Measurements from ENCODE around the gene GFAP. TPM values are rescaled to one million over a fixed set of nuclear protein-coding genes. Genes with fewer than 3 reads are reported as not detected.

GFAP gene
- total RNA-seq, 2 donors from 2014 or later: 0.62 TPM; not detected in 1

DNA sequence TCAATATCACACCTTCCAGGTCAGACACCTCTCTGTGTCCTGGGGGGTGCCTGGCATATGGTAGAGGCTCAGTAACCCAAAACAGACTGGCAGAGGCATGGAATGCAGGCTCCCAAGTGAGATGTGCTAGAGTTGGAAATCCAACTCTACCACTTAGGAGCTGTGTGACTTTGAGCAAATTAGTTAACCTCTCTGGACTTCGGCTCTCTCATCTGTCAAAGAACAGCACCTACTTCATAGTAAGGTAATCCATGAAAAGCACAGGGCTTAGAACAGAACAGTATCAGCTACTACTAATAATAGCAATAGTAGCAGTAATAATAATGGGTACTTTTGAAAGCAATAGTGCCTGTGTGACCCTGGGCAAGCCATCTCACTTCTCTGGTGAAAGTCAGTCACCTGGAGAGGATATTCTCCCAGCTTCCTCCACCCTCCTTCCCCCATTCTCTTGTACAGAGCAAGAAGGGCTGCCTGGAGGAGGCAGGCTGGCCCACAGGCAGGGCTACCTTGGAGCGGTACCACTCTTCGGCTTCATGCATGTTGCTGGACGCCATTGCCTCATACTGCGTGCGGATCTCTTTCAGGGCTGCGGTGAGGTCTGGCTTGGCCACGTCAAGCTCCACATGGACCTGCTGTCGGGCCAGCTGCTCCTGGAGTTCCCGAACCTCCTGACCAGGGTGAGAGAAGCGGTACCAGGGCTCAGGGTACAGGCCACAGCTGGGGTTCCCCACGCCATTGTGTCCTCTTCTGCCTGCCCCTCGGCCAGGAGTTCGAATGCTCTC, 2.3 kb downstream of the GFAP start:
- Histone ChIP-seq H3K9me3 (no peaks in the 10 kb centered on the region), H3K4me3 (no peak overlapping the region), H3K27ac (no peak overlapping the region), H3K36me3 (no peaks in the 10 kb centered on the region), H3K4me1 (replicated peaks) (peaks cover 3% of the 10 kb centered on the region), H3K27me3 (replicated peaks; ENCODE audit: insufficient read depth) (peaks cover 3% of the 10 kb centered on the region)
- TF ChIP-seq, protein P1, sequence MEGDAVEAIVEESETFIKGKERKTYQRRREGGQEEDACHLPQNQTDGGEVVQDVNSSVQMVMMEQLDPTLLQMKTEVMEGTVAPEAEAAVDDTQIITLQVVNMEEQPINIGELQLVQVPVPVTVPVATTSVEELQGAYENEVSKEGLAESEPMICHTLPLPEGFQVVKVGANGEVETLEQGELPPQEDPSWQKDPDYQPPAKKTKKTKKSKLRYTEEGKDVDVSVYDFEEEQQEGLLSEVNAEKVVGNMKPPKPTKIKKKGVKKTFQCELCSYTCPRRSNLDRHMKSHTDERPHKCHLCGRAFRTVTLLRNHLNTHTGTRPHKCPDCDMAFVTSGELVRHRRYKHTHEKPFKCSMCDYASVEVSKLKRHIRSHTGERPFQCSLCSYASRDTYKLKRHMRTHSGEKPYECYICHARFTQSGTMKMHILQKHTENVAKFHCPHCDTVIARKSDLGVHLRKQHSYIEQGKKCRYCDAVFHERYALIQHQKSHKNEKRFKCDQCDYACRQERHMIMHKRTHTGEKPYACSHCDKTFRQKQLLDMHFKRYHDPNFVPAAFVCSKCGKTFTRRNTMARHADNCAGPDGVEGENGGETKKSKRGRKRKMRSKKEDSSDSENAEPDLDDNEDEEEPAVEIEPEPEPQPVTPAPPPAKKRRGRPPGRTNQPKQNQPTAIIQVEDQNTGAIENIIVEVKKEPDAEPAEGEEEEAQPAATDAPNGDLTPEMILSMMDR (IDR thresholded peaks at IDR 0.05): no peak
- TF ChIP-seq POLR2A (IDR thresholded peaks at IDR 0.05) (no peak), POLR2AphosphoS5 (IDR thresholded peaks at IDR 0.05) (no peak)
- DNase-seq (ENCODE audit: low spot score): no peak
- 89% methylated on average over 14 of the region's 14 CpGs for WGBS
- intact Hi-C loops (cut with DNase I): no loop called here

DNA sequence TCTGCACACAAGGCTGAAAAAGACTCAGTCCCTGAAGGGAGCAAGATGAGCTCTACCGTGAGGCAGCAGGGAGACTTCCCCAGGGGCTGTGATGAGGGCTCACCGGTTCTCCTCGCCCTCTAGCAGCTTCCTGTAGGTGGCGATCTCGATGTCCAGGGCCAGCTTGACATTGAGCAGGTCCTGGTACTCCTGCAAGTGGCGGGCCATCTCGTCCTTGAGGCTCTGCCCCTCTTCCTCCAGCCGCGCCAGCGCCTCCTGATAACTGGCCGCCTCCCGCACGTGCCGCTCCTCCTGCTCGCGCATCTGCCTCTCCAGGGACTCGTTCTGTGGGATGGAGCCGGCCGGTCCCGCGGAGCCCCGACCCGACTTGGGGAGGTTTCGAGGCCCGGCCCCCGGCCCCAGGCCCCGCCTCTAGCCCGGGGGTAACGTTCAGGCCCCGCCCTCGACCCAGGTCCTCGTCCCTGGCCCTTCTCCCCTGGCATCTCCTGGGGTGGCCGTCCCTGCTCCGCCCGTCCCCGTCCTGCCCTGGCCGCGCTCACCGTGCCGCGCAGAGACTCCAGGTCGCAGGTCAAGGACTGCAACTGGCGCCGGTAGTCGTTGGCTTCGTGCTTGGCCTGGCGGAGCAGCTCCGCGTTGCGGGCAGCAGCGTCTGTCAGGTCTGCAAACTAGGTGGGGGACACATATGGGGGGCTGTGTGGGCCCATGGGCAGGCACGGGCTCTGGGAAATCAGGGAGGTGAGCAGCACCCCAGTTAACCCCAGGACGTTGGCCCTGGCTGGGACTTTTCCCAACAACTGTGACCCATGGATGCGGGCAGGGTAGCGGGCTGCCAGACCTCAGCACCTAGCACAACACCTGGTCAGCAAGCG, 3.9 kb downstream of the GFAP start:
- DNase-seq (ENCODE audit: low spot score): peak; percentile 48

DNA sequence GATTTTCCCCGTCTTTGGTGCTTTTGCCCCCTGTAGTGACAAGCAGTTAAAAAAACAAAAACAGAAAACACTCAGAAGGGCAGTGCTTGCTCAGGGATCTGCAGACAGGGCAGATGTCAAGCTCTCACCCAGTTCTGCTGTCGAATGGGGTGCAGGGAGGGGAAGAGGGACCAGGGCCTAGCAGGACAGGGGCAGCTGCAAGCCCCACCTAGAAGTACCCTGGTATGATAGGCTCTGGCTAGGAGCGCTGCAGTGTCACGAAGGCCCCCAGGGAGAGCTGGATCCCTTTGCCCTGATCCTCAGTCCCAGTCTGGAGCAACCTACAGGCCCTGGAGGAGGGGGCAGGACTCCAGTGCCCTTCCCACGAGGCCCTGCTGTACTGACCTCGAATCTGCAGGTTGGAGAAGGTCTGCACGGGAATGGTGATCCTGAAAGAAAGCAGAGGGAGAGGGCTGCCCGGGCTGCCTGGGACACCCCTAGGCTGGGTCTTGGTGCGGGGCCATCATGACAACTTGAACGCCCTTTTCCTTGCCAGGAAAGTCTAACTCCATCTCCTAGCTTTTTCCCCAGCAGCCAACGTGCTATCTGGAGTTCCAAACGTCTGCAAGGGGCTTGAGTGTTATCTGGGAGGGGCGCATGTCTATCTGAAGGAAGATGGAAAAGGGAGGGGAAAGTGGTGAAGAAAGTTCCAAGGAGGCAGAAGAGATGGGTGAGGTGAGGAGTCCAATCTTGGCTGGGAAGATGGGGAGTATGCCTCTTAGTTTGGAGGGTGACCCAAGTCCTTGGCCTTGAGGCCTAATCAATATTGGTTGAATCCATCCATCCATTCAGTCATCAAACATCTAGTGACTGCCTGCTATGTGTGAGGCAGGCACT, 4.8 kb downstream of the GFAP start:
- H3K9me3 ChIP-seq: no peaks in the 10 kb centered on the region
- no peaks in the 10 kb centered on the region for H3K36me3 ChIP-seq
- 89% methylated on average over 13 of the region's 13 CpGs for WGBS
- no peak overlapping the region for H3K4me3 ChIP-seq
- intact Hi-C loops (cut with DNase I): no loop called here
- TF ChIP-seq POLR2A (IDR thresholded peaks at IDR 0.05) (no peak), POLR2AphosphoS5 (IDR thresholded peaks at IDR 0.05) (no peak)
- TF ChIP-seq, protein P1 (IDR thresholded peaks at IDR 0.05): no peak
- H3K4me1 ChIP-seq (replicated peaks): peaks cover 3% of the 10 kb centered on the region
- H3K27me3 ChIP-seq (replicated peaks; ENCODE audit: insufficient read depth): peaks cover 3% of the 10 kb centered on the region
- DNase-seq (ENCODE audit: low spot score): no peak
- no peak overlapping the region for H3K27ac ChIP-seq

More for the DNA sequence above, 3.9 kb downstream of the GFAP start:
- WGBS: 26% methylated on average over 41 of the region's 56 CpGs
- peaks cover 3% of the 10 kb centered on the region for H3K27me3 ChIP-seq (replicated peaks; ENCODE audit: insufficient read depth)
- TF ChIP-seq, protein P1 (IDR thresholded peaks at IDR 0.05): peak in 2 of 4 experiments; percentile 41 to 53
- no peak for TF ChIP-seq POLR2AphosphoS5 (IDR thresholded peaks at IDR 0.05)
- no peak overlapping the region for H3K4me3 ChIP-seq
- H3K9me3 ChIP-seq: no peaks in the 10 kb centered on the region
- no peaks in the 10 kb centered on the region for H3K36me3 ChIP-seq
- H3K27ac ChIP-seq: no peak overlapping the region
- intact Hi-C loops (cut with DNase I): no loop called here
- H3K4me1 ChIP-seq (replicated peaks): peaks cover 3% of the 10 kb centered on the region

DNA sequence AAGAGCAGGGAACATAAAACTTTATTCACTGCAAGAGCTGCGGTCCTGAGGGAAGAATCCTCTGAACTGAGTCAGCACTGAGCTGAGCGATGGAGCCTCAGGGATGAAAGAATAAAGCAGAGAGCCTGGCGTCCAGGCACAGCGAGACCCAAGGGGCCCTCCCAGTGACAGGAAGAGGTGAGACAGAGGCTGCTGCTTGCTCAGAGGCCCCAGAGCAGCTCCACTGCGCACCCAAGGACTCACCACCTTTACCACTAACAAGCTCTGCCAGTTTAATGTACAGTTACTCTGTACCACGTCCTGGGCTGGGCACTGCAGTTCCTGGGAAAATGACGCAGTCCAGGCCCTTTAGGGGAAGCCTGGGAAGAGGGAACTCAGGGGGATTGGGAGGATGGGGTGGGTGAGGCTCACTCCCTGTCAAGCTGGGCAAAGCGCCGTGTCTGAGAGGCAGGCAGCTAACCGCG, 5.6 kb downstream of the GFAP start:
- intact Hi-C loops (cut with DNase I): loop anchor here (10.0 kb wide), 1 partner anchor 285 kb away; no protein-coding TSS in a partner anchor
- Histone ChIP-seq H3K27me3 (replicated peaks; ENCODE audit: insufficient read depth) (peaks cover 3% of the 10 kb centered on the region), H3K27ac (no peak overlapping the region), H3K36me3 (no peaks in the 10 kb centered on the region), H3K4me1 (replicated peaks) (peaks cover 3% of the 10 kb centered on the region), H3K9me3 (no peaks in the 10 kb centered on the region), H3K4me3 (no peak overlapping the region)
- 85% methylated on average over 11 of the region's 11 CpGs for WGBS
- TF ChIP-seq POLR2AphosphoS5 (IDR thresholded peaks at IDR 0.05) (no peak), POLR2A (IDR thresholded peaks at IDR 0.05) (no peak)
- TF ChIP-seq, protein P1 (IDR thresholded peaks at IDR 0.05): no peak
- DNase-seq (ENCODE audit: low spot score): no peak
